Astrocyte of the cerebellum (primary cell): ENCODE measurements around the gene BOD1L1.
A peak's percentile ranks its signal among the peaks of the same experiment; 100 is the strongest.

Experiments
- DNase-seq: peaks from one replicate; pipeline ENCODE4 v3.0.0-alpha.2; 2011; ENCODE audit warnings: low read depth
- H3K4me3 ChIP-seq: 2 replicates; pipeline ENCODE4 v1.5.1; 2011; ENCODE audit warnings: mild to moderate bottlenecking, low read depth, low read length, moderate library complexity
- in situ Hi-C: cut with HindIII; loops from 2 replicates; pipeline ENCODE4 v1.10.0; 2017; ENCODE audit warnings: low sequenced_read_pairs
- TF ChIP-seq, protein P1 (sequence below): IDR thresholded peaks from 2 replicates; pipeline ENCODE4 v1.5.1; 2012; ENCODE audit warnings: low read length, low read depth, moderate library complexity, mild to moderate bottlenecking; ENCODE audit errors: missing control alignments

Gene BOD1L1

DNA sequence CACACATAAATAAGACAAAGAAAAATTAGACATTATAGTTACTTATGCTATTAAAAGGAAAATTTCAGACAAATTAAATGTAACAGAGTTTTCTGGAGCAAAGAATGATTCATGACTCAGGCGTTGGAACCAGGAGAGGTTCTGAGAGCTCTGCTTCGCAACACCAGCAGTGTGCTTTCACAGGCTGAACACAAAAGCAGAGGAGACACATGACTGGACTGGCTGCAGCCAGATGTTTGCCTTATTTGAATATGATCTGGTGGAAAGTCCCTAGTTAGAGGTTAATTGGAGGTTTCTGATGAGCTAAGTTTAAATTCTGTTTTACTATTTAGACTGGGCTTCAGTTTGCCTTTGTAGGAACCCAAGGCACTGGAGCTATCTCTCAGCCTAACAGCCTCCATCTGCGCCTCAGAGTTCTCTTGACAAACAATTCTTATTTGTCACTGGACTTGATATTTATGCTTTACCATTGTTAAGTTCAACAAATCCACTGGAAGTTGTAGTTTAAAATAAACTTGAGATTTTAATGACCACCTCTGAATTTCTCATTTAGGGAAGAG lies 16.2 kb downstream of the BOD1L1 start:
- no peak for DNase-seq
- TF ChIP-seq, protein P1, sequence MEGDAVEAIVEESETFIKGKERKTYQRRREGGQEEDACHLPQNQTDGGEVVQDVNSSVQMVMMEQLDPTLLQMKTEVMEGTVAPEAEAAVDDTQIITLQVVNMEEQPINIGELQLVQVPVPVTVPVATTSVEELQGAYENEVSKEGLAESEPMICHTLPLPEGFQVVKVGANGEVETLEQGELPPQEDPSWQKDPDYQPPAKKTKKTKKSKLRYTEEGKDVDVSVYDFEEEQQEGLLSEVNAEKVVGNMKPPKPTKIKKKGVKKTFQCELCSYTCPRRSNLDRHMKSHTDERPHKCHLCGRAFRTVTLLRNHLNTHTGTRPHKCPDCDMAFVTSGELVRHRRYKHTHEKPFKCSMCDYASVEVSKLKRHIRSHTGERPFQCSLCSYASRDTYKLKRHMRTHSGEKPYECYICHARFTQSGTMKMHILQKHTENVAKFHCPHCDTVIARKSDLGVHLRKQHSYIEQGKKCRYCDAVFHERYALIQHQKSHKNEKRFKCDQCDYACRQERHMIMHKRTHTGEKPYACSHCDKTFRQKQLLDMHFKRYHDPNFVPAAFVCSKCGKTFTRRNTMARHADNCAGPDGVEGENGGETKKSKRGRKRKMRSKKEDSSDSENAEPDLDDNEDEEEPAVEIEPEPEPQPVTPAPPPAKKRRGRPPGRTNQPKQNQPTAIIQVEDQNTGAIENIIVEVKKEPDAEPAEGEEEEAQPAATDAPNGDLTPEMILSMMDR: no peak
- in situ Hi-C loops: no loop called here
- H3K4me3 ChIP-seq: no peak overlapping the region

GRCh38 chr4:13605330-13605729 lies 22.2 kb downstream of the BOD1L1 start:
- in situ Hi-C loops: no loop called here
- no peak overlapping the region for H3K4me3 ChIP-seq
- TF ChIP-seq, protein P1: no peak
- DNase-seq: no peak

- TF ChIP-seq, protein P1: no peak
- in situ Hi-C loops: no loop called here
- no peak for DNase-seq
- no peak overlapping the region for H3K4me3 ChIP-seq
These were observed 25.7 kb downstream of the BOD1L1 start for GRCh38 chr4:13601848-13602247.

GRCh38 chr4:13601048-13601447 lies 26.5 kb downstream of the BOD1L1 start:
- no peak for DNase-seq
- TF ChIP-seq, protein P1: no peak
- in situ Hi-C loops: no loop called here

GRCh38 chr4:13599159-13599558 lies 28.4 kb downstream of the BOD1L1 start:
- H3K4me3 ChIP-seq: no peak overlapping the region
- TF ChIP-seq, protein P1: peak; percentile 36
- DNase-seq: no peak
- in situ Hi-C loops: no loop called here

More at GRCh38 chr4:13601048-13601447, 26.5 kb downstream of the BOD1L1 start:
- H3K4me3 ChIP-seq: no peak overlapping the region

DNA sequence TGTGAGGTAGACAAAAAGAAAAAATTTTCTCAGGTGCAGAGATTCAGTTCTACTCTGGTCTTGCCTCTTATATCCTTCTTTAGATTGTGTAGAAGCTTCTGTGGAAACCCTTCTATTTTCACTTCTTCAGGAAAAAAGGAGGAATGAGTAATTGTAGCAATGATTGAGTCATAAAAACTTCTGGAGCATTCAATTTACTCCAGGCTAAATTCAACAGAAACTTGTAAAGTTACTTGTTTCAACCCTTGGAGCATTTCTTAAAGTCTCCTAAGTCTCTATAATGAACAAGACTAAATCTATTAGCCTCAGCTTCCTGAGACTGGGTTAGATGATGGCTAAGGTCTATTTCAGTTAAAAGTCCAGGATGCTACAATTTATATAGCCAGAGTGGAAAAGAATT lies 29.9 kb downstream of the BOD1L1 start:
- no peak for DNase-seq
- H3K4me3 ChIP-seq: no peak overlapping the region
- in situ Hi-C loops: no loop called here
- TF ChIP-seq, protein P1: no peak
